HL-60 (cell line): Measurements from ENCODE around the gene LPCAT2.
A peak's percentile ranks its signal among the peaks of the same experiment; 100 is the strongest.

Experiments used
- DNase-seq, 2 experiments: peaks; one replicate each; pipeline ENCODE4 v3.0.0-alpha.2; 2010 to 2020; ENCODE audit warnings: low read depth in 1 of 2, low spot score in 1 of 2
- H3K27ac ChIP-seq: fragments of 250-450 bp; sonication (Bioruptor Pico); replicated peaks from 2 replicates; pipeline ENCODE4 v1.5.1; 2020; ENCODE audit warnings: mild to moderate bottlenecking, moderate library complexity
- H3K27me3 ChIP-seq: fragments of 250-450 bp; sonication (Bioruptor Pico); 2 replicates; pipeline ENCODE4 v1.5.1; 2021; ENCODE audit warnings: mild to moderate bottlenecking, moderate library complexity; ENCODE audit not compliant: insufficient read depth, poor library complexity, severe bottlenecking
- H3K4me3 ChIP-seq: replicated peaks from 2 replicates; pipeline ENCODE4 v1.5.1; 2011; ENCODE audit warnings: mild to moderate bottlenecking, control low read depth, low read length; ENCODE audit not compliant: insufficient read depth
- GABPA ChIP-seq: IDR thresholded peaks from 2 replicates; pipeline ENCODE4 v1.6.1; 2012; ENCODE audit warnings: low read depth
- POLR2AphosphoS5 ChIP-seq: IDR thresholded peaks from 2 replicates; pipeline ENCODE4 v1.6.1; 2012; ENCODE audit warnings: low read depth
- SPI1 ChIP-seq: IDR thresholded peaks from 2 replicates; pipeline ENCODE4 v1.6.1; 2012; ENCODE audit warnings: low read depth, mild to moderate bottlenecking, borderline replicate concordance
- TF ChIP-seq, protein P1 (sequence below): IDR thresholded peaks from 2 replicates; pipeline ENCODE4 v1.6.1; 2012; ENCODE audit warnings: low read depth; ENCODE audit not compliant: insufficient replicate concordance
- TF ChIP-seq, protein P2 (sequence below): IDR thresholded peaks from one replicate; pipeline ENCODE4 v1.5.1; 2011; ENCODE audit warnings: low read length, control low read depth, inconsistent platforms; ENCODE audit not compliant: insufficient read depth

The LPCAT2 gene

DNA sequence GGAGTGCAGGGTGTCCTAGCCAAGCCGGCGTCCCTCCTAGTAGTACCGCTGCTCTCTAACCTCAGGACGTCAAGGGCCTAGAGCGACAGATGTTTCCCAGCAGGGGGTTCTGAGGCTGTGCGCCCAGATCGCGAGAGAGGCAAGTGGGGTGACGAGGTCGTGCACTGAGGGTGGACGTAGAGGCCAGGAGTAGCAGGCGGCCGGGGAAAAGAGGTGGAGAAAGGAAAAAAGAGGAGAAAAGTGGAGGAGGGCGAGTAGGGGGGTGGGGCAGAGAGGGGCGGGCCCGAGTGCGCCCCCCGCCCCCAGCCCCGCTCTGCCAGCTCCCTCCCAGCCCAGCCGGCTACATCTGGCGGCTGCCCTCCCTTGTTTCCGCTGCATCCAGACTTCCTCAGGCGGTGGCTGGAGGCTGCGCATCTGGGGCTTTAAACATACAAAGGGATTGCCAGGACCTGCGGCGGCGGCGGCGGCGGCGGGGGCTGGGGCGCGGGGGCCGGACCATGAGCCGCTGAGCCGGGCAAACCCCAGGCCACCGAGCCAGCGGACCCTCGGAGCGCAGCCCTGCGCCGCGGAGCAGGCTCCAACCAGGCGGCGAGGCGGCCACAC, 29.9 kb upstream of the LPCAT2 start, which contains the start of gene MMP2:
TSS of gene MMP2 (plus strand) at position 372 of the 603 bp plus-strand sequence. CDS start 282 bp downstream, outside the sequence.
- H3K27ac ChIP-seq, result no peak within 1 kb of the TSS
- TF ChIP-seq, protein P1, sequence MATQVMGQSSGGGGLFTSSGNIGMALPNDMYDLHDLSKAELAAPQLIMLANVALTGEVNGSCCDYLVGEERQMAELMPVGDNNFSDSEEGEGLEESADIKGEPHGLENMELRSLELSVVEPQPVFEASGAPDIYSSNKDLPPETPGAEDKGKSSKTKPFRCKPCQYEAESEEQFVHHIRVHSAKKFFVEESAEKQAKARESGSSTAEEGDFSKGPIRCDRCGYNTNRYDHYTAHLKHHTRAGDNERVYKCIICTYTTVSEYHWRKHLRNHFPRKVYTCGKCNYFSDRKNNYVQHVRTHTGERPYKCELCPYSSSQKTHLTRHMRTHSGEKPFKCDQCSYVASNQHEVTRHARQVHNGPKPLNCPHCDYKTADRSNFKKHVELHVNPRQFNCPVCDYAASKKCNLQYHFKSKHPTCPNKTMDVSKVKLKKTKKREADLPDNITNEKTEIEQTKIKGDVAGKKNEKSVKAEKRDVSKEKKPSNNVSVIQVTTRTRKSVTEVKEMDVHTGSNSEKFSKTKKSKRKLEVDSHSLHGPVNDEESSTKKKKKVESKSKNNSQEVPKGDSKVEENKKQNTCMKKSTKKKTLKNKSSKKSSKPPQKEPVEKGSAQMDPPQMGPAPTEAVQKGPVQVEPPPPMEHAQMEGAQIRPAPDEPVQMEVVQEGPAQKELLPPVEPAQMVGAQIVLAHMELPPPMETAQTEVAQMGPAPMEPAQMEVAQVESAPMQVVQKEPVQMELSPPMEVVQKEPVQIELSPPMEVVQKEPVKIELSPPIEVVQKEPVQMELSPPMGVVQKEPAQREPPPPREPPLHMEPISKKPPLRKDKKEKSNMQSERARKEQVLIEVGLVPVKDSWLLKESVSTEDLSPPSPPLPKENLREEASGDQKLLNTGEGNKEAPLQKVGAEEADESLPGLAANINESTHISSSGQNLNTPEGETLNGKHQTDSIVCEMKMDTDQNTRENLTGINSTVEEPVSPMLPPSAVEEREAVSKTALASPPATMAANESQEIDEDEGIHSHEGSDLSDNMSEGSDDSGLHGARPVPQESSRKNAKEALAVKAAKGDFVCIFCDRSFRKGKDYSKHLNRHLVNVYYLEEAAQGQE, result no peak
- TF ChIP-seq SPI1 (peak; percentile 9; the same call in 1 of the 2 replicates), POLR2AphosphoS5 (no peak)
- TF ChIP-seq, protein P2, sequence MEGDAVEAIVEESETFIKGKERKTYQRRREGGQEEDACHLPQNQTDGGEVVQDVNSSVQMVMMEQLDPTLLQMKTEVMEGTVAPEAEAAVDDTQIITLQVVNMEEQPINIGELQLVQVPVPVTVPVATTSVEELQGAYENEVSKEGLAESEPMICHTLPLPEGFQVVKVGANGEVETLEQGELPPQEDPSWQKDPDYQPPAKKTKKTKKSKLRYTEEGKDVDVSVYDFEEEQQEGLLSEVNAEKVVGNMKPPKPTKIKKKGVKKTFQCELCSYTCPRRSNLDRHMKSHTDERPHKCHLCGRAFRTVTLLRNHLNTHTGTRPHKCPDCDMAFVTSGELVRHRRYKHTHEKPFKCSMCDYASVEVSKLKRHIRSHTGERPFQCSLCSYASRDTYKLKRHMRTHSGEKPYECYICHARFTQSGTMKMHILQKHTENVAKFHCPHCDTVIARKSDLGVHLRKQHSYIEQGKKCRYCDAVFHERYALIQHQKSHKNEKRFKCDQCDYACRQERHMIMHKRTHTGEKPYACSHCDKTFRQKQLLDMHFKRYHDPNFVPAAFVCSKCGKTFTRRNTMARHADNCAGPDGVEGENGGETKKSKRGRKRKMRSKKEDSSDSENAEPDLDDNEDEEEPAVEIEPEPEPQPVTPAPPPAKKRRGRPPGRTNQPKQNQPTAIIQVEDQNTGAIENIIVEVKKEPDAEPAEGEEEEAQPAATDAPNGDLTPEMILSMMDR, result no peak
- H3K27me3 ChIP-seq, result peaks cover 3% of the 10 kb centered on the region
- peak in 1 of 2 experiments; percentile 41 for DNase-seq
- H3K4me3 ChIP-seq, result peak within 1 kb of the TSS; percentile 51

DNA sequence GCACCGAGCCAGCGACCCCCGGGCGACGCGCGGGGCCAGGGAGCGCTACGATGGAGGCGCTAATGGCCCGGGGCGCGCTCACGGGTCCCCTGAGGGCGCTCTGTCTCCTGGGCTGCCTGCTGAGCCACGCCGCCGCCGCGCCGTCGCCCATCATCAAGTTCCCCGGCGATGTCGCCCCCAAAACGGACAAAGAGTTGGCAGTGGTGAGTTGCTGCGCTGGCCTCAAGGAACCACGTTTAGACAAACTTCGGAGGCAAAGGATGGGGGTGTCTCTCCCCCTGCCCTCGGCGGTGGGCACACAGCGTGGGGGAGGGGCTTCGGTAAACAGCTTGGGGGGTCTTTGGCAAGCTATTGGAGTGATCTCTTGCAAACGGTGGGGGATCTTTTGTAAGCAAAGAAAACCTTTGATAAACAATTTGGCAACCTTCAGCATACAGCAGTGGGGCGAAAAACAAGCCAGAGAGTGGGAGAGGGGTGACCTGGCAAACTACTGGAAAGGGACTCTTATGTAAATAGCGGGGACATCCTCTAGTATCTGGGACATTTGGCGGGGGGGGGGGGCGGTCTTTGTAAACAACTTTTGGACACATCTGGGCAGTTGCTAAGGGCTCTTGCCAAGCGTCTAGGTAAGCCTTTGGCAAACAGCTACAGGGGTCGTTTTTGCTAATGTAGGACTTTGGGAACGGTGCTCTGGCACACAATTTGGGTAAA, 29.3 kb upstream of the LPCAT2 start:
- Histone ChIP-seq H3K27me3 (peaks cover 3% of the 10 kb centered on the region), H3K27ac (no peak overlapping the region), H3K4me3 (peak overlapping the region; percentile 51)
- no peak for DNase-seq
- TF ChIP-seq SPI1 (no peak), GABPA (no peak), POLR2AphosphoS5 (no peak)
- TF ChIP-seq, protein P1, result no peak
- TF ChIP-seq, protein P2, result no peak

DNA sequence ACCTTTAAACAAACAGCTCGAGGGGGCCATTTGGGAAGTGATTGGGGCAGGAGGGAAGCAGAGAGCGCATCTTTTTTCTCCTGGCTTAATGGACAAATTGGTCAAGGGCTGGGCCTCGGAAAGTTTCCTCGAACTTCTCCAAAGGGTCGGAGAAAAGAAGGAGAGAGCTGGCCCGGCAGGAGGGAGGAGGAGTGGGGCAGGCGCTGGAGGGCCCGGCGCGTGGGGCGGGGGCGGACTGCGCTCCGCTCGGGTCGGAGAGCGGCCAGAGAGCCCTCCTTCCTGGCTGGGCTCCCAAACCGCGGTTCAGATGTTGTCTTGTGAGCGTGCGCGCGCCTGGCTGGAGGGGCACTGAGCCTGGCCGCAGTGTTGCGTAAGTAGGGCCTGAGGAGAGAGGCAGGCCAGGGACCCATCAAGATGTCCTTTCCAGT, 28.6 kb upstream of the LPCAT2 start:
- H3K4me3 ChIP-seq, result peak overlapping the region; percentile 51
- peaks cover 3% of the 10 kb centered on the region for H3K27me3 ChIP-seq
- no peak overlapping the region for H3K27ac ChIP-seq
- peak; percentile 37 to 58 for DNase-seq
- TF ChIP-seq, protein P2, result no peak
- TF ChIP-seq GABPA, result no peak
- TF ChIP-seq POLR2AphosphoS5, result no peak
- TF ChIP-seq, protein P1, result no peak
- TF ChIP-seq SPI1, result no peak
